H1 (cell line): ENCODE results near the gene PALM. TPM values are rescaled to one million over a fixed set of nuclear protein-coding genes. Genes with fewer than 3 reads are reported as not detected.

Source experiments
- CTCF ChIA-PET: fragments of 300-600 bp; sonication (Branson Sonifier 250); formaldehyde crosslinking; loops from one replicate; lab custom pipeline; 2021; ENCODE audit not compliant: partially characterized antibody; lab: Charles Lee
- POLR2A ChIA-PET: fragments of 300-600 bp; sonication (Branson Sonifier 250); formaldehyde crosslinking; loops from one replicate; lab custom pipeline; 2021; ENCODE audit warnings: inconsistent platforms; ENCODE audit not compliant: partially characterized antibody; lab: Charles Lee
- DNase-seq, 2 experiments: peaks; one replicate each; pipeline versions ENCODE4 v3.0.0 to v3.0.0-alpha.2; 2010 to 2022; ENCODE audit warnings: low spot score in 2 of 2, low read depth in 1 of 2, mixed read lengths in 1 of 2
- FAIRE-seq: peaks from 2 replicates; lab custom pipeline; 2011; peaks lifted over from hg19 to GRCh38; lab: Jason Lieb, UNC
- H2AFZ ChIP-seq: 2 replicates; pipeline ENCODE4 v1.8.1; 2012; ENCODE audit warnings: low read length, inconsistent platforms
- H2AK5ac ChIP-seq: 2 replicates; pipeline ENCODE4 v1.6.1; 2013; ENCODE audit warnings: low read depth, low read length
- H2BK120ac ChIP-seq: replicated peaks from 2 replicates; pipeline ENCODE3; 2013; ENCODE audit warnings: low read depth, low read length, inconsistent platforms
- H2BK12ac ChIP-seq: 2 replicates; pipeline ENCODE4 v1.6.1; 2013; ENCODE audit warnings: low read depth, low read length
- H2BK15ac ChIP-seq: 2 replicates; pipeline ENCODE4 v1.6.1; 2013; ENCODE audit warnings: low read length
- H2BK20ac ChIP-seq: 2 replicates; pipeline ENCODE4 v1.6.1; 2013; ENCODE audit warnings: low read length
- H2BK5ac ChIP-seq: 2 replicates; pipeline ENCODE4 v1.6.1; 2013; ENCODE audit warnings: low read depth, low read length
- H3K14ac ChIP-seq: 2 replicates; pipeline ENCODE4 v1.6.1; 2013; ENCODE audit warnings: inconsistent platforms; ENCODE audit not compliant: insufficient read length
- H3K18ac ChIP-seq: 2 replicates; pipeline ENCODE4 v1.6.1; 2013; ENCODE audit warnings: low read length; ENCODE audit errors: extremely low read depth
- H3K23ac ChIP-seq: 2 replicates; pipeline ENCODE4 v1.6.1; 2013; ENCODE audit warnings: inconsistent platforms; ENCODE audit not compliant: insufficient read length
- H3K23me2 ChIP-seq: 2 replicates; pipeline ENCODE4 v1.6.1; 2013; ENCODE audit warnings: low read depth, low read length
- H3K27ac ChIP-seq: 2 replicates; pipeline ENCODE4 v1.6.1; 2011; ENCODE audit warnings: low read depth, low read length, inconsistent platforms
- H3K27me3 ChIP-seq, 4 experiments: replicated peaks in 1 of 4; 1 replicate in 1 of 4; 2 replicates in 3 of 4; pipeline versions ENCODE4 v1.6.1 to v1.8.1; 2011 to 2013; ENCODE audit warnings: low read length in 3 of 4, mild to moderate bottlenecking in 3 of 4, inconsistent platforms in 2 of 4, mixed read lengths in 2 of 4, moderate library complexity in 1 of 4; ENCODE audit not compliant: control insufficient read depth in 3 of 4, insufficient read depth in 3 of 4; ENCODE audit errors: extremely low read depth in 1 of 4
- H3K36me3 ChIP-seq, 4 experiments: 2 replicates each; pipeline versions ENCODE4 v1.6.1 to v1.8.1; 2011 to 2013; ENCODE audit warnings: mild to moderate bottlenecking in 4 of 4, low read length in 3 of 4, moderate library complexity in 2 of 4, control low read depth in 1 of 4, inconsistent platforms in 1 of 4; ENCODE audit not compliant: insufficient read depth in 4 of 4, control insufficient read depth in 2 of 4
- H3K4ac ChIP-seq: replicated peaks from 2 replicates; pipeline ENCODE3; 2013; ENCODE audit warnings: low read length, low read depth, mixed read lengths, inconsistent platforms; ENCODE audit not compliant: insufficient read length
- H3K4me1 ChIP-seq, 4 experiments: replicated peaks in 1 of 4; 1 replicate in 1 of 4; 2 replicates in 3 of 4; pipeline versions ENCODE4 v1.6.1 to v1.8.1; 2011 to 2013; ENCODE audit warnings: low read length in 3 of 4, inconsistent platforms in 2 of 4, mixed read lengths in 1 of 4; ENCODE audit not compliant: insufficient read depth in 4 of 4, control insufficient read depth in 3 of 4
- H3K4me2 ChIP-seq, 2 experiments: 2 replicates each; pipeline versions ENCODE4 v1.6.1 to v1.8.1; 2011 to 2013; ENCODE audit warnings: low read depth in 2 of 2, low read length in 2 of 2, control low read depth in 1 of 2, inconsistent platforms in 1 of 2, mild to moderate bottlenecking in 1 of 2; ENCODE audit not compliant: insufficient read depth in 1 of 2
- H3K4me3 ChIP-seq, 4 experiments: fragments of 200-600, 300-600 bp in 1 of 4; sonication (generic), shearing (Covaris generic), sonication (Bioruptor Twin) in 1 of 4; 2 replicates each; pipeline versions ENCODE4 v1.5.1 to v1.8.1; 2011 to 2016; ENCODE audit warnings: low read length in 4 of 4, low read depth in 3 of 4, control low read depth in 2 of 4, inconsistent platforms in 2 of 4, mild to moderate bottlenecking in 2 of 4, mixed read lengths in 1 of 4, moderate library complexity in 1 of 4; ENCODE audit not compliant: insufficient read depth in 2 of 4; ENCODE audit errors: extremely low read depth in 1 of 4
- H3K56ac ChIP-seq: replicated peaks from 2 replicates; pipeline ENCODE3; 2013; ENCODE audit warnings: low read depth, mild to moderate bottlenecking, mixed read lengths, low read length, inconsistent platforms; ENCODE audit not compliant: insufficient read length
- H3K79me1 ChIP-seq: 2 replicates; pipeline ENCODE4 v1.6.1; 2013; ENCODE audit warnings: low read depth, low read length, control low read depth
- H3K79me2 ChIP-seq, 2 experiments: 2 replicates each; pipeline versions ENCODE4 v1.6.1 to v1.8.1; 2012 to 2013; ENCODE audit warnings: low read length in 2 of 2, mild to moderate bottlenecking in 2 of 2, inconsistent platforms in 1 of 2; ENCODE audit not compliant: insufficient read depth in 2 of 2, control insufficient read depth in 1 of 2
- H3K9ac ChIP-seq, 4 experiments: replicated peaks in 1 of 4; 1 replicate in 1 of 4; 2 replicates in 3 of 4; pipeline versions ENCODE4 v1.6.1 to v1.8.1; 2011 to 2013; ENCODE audit warnings: low read depth in 3 of 4, low read length in 3 of 4, control low read depth in 2 of 4, mild to moderate bottlenecking in 2 of 4, moderate library complexity in 2 of 4, inconsistent platforms in 1 of 4; ENCODE audit errors: extremely low read depth in 1 of 4
- H3K9me3 ChIP-seq, 2 experiments: 2 replicates each; pipeline versions ENCODE4 v1.6.1 to v1.8.1; 2012 to 2013; ENCODE audit warnings: mild to moderate bottlenecking in 2 of 2, moderate library complexity in 2 of 2, control low read depth in 1 of 2, inconsistent platforms in 1 of 2, low read depth in 1 of 2, low read length in 1 of 2, mixed read lengths in 1 of 2; ENCODE audit not compliant: insufficient read depth in 2 of 2
- H4K20me1 ChIP-seq, 2 experiments: replicated peaks in 1 of 2; 2 replicates each; pipeline versions ENCODE3 to v1.8.1; 2011 to 2013; ENCODE audit warnings: inconsistent platforms in 2 of 2, low read length in 2 of 2, mild to moderate bottlenecking in 1 of 2; ENCODE audit not compliant: insufficient read depth in 2 of 2, control insufficient read depth in 1 of 2
- H4K5ac ChIP-seq: 2 replicates; pipeline ENCODE4 v1.6.1; 2013; ENCODE audit warnings: low read length, low read depth, mixed read lengths, inconsistent platforms; ENCODE audit not compliant: insufficient read length
- H4K8ac ChIP-seq: 2 replicates; pipeline ENCODE4 v1.8.0; 2013; ENCODE audit warnings: mild to moderate bottlenecking, moderate library complexity, low read length, inconsistent platforms; ENCODE audit not compliant: insufficient read depth; ENCODE audit errors: extremely low read depth
- H4K91ac ChIP-seq: replicated peaks from 2 replicates; pipeline ENCODE3; 2013; ENCODE audit warnings: low read length, mixed read lengths, inconsistent platforms; ENCODE audit not compliant: insufficient read length
- CREB1 ChIP-seq: IDR thresholded peaks from 2 replicates; pipeline ENCODE4 v1.6.1; 2012; ENCODE audit warnings: inconsistent platforms
- CTBP2 ChIP-seq: IDR thresholded peaks from 2 replicates; pipeline ENCODE4 v1.7.0; 2011; ENCODE audit warnings: borderline replicate concordance, mild to moderate bottlenecking, moderate library complexity, mixed read lengths, low read length; ENCODE audit not compliant: insufficient read depth, insufficient read length
- EZH2 ChIP-seq: fragments of 200-600 bp; sonication (generic); IDR thresholded peaks from 2 replicates; pipeline ENCODE4 v1.7.1; 2012; ENCODE audit warnings: low read depth, mild to moderate bottlenecking, moderate library complexity, low read length, inconsistent platforms; ENCODE audit not compliant: severe bottlenecking
- GABPA ChIP-seq: IDR thresholded peaks from 2 replicates; pipeline ENCODE4 v1.6.1; 2011; ENCODE audit warnings: mild to moderate bottlenecking, low read length, moderate library complexity, borderline replicate concordance; ENCODE audit not compliant: insufficient read depth
- SIX5 ChIP-seq: IDR thresholded peaks from 2 replicates; pipeline ENCODE4 v1.6.1; 2011; ENCODE audit warnings: mild to moderate bottlenecking, low read depth, low read length
- SUZ12 ChIP-seq: fragments of 200-600 bp; sonication (generic); IDR thresholded peaks from 2 replicates; pipeline ENCODE4 v1.6.1; 2012; ENCODE audit warnings: mild to moderate bottlenecking, inconsistent platforms, low read length, moderate library complexity, mixed read lengths
- TCF12 ChIP-seq: IDR thresholded peaks from 2 replicates; pipeline ENCODE4 v1.6.1; 2011; ENCODE audit warnings: low read depth, mild to moderate bottlenecking, low read length
- ZNF274 ChIP-seq: IDR thresholded peaks from 2 replicates; pipeline ENCODE4 v1.7.0; 2012; ENCODE audit warnings: low read length, borderline replicate concordance; ENCODE audit errors: extremely low read depth
- WGBS, 2 experiments: shearing (Covaris generic) in 1 of 2; methylation state at CpG; one replicate each; pipeline versions ENCODE4 v1.1.6 to v1.1.7; 2013 to 2015; ENCODE audit warnings: low lambda C conversion rate in 2 of 2, mixed read lengths in 2 of 2, inconsistent platforms in 1 of 2, low coverage in 1 of 2, missing lambda C conversion rate in 1 of 2; ENCODE audit not compliant: insufficient replicate concordance in 2 of 2, insufficient coverage in 1 of 2, insufficient read length in 1 of 2; ENCODE audit errors: extremely low coverage in 1 of 2, missing lambda C conversion rate in 1 of 2; 5-methylcytosine and 5-hydroxymethylcytosine counted together
- polyA plus RNA-seq, 7 experiments: library from polyadenylated mRNA; depleted of rRNA in 3 of 7; stranded (reverse) in 5 of 7; unstranded in 2 of 7; fragments of >200 nt in 5 of 7; fragments of 200-250 nt in 2 of 7; gene quantifications; 1 replicate in 5 of 7; 2 replicates in 1 of 7; 4 replicates in 1 of 7; pipeline versions ENCODE4 v1.2.1 to v1.2.3, GENCODE V29; 2011 to 2013; ENCODE audit warnings: missing spikeins in 2 of 7, mixed read lengths in 2 of 7
- total RNA-seq: library from RNA; stranded (reverse); fragmentation: NEBNext Ultra II Directional; extraction: Animal tissue kit (Norgen Biotek cat#: 25700); gene quantifications from 2 replicates; pipeline ENCODE4 v1.2.1, GENCODE V29; 2021
- TF ChIP-seq, protein P1 (sequence below), 3 experiments: IDR thresholded peaks; 1 replicate in 2 of 3; 2 replicates in 1 of 3; pipeline versions ENCODE4 v1.5.1 to v1.6.1; 2011; ENCODE audit warnings: low read length in 3 of 3, mild to moderate bottlenecking in 3 of 3, inconsistent platforms in 2 of 3, low read depth in 1 of 3, moderate library complexity in 1 of 3; ENCODE audit not compliant: insufficient read depth in 1 of 3; ENCODE audit errors: control extremely low read depth in 1 of 3

Gene PALM
- total and polyA plus RNA-seq, 2 of the 8 experiments (the other 6 are each of a cell fraction or from before 2014, with no cell fraction given), result 5.7 to 16.5 TPM

DNA sequence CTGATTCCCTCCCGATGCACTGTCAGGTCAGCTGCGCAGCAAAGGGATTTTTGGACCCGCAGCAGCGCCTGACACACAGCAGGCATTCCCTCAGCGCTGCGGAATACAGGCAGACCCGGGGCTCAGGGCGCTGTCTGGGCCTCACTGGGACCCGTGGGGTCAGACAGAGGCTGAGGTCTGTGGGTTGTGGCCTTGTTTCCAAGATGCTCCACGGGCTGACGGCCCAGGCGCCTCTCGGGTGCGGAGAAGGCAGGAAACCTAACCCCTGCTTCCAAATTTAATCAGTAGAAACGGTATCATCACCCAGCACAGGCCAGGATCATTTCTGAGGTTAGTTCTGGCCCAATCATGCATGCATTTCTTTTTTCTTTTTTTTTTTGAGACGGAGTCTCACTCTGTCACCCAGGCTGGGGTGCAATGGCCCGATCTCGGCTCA lies 45.0 kb upstream of the PALM start:
- no peak overlapping the region for H4K5ac ChIP-seq
- no peak overlapping the region for H3K56ac ChIP-seq
- WGBS, 2 experiments, result 77% methylated on average over 15 of the region's 18 CpGs; no CpG with 5 or more reads in 1 of the 2 experiments
- peak overlapping the region; percentile 55 for H4K91ac ChIP-seq
- H3K79me2 ChIP-seq, result peaks cover 41 to 42% of the 10 kb centered on the region in 2 experiments
- peaks cover 3% of the 10 kb centered on the region; the same call in 1 of the 2 replicates for H3K23me2 ChIP-seq
- 0 out of 2 replicates have a peak overlapping the region, but pooled peaks have one; percentile 93 for H4K8ac ChIP-seq
- H3K79me1 ChIP-seq, result no peaks in the 10 kb centered on the region; the same call in 1 of the 2 replicates
- H2BK20ac ChIP-seq, result no peak overlapping the region
- no peak overlapping the region for H3K23ac ChIP-seq
- H3K14ac ChIP-seq, result no peak overlapping the region
- peak overlapping the region; percentile 60; the same call in 1 of the 2 replicates for H2AK5ac ChIP-seq
- peaks cover 25 to 27% of the 10 kb centered on the region in 2 experiments for H4K20me1 ChIP-seq
- FAIRE-seq (no peak), DNase-seq (no peak)
- no peak overlapping the region for H3K9ac ChIP-seq
- CTCF ChIA-PET, result interaction anchor here (0.7 to 1.2 kb wide), 5 partner anchors 45 to 78 kb away, joined by 3 to 5 read pairs (median 3); partner anchors contain the start of gene PALM
- no peak overlapping the region for H3K27ac ChIP-seq
- peak overlapping the region in 3 of 4 experiments; percentile 3 to 99 (median 34); a peak in 5 of 8 replicates for H3K4me3 ChIP-seq
- H3K4me1 ChIP-seq, result peaks cover 0 to 12% (median 6%) of the 10 kb centered on the region in 4 experiments; a peak in 5 of 7 replicates
- H2BK120ac ChIP-seq, result no peak overlapping the region
- peaks cover 5 to 6% of the 10 kb centered on the region in 2 experiments; a peak in 2 of 4 replicates for H3K9me3 ChIP-seq
- H3K4ac ChIP-seq, result no peak overlapping the region
- H3K18ac ChIP-seq, result no peak overlapping the region
- H2BK5ac ChIP-seq, result peak overlapping the region; percentile 61; the same call in 1 of the 2 replicates
- 0 out of 2 replicates have a peak overlapping the region, but pooled peaks have one; percentile 1 for H2BK12ac ChIP-seq
- peaks cover 0 to 6% (median 2%) of the 10 kb centered on the region in 4 experiments; a peak in 1 of 7 replicates for H3K27me3 ChIP-seq
- POLR2A ChIA-PET, result interaction anchor here (0.8 to 1.6 kb wide), 11 partner anchors 12 to 134 kb away, joined by 3 to 10 read pairs (median 4); no protein-coding TSS in a partner anchor
- no peaks in the 10 kb centered on the region for H3K36me3 ChIP-seq
- H2AFZ ChIP-seq, result peak overlapping the region; percentile 1; the same call in 1 of the 2 replicates
- peak overlapping the region; percentile 65 to 80 for H3K4me2 ChIP-seq
- H2BK15ac ChIP-seq, result peak overlapping the region; percentile 19; the same call in 1 of the 2 replicates
- TF ChIP-seq, protein P1, sequence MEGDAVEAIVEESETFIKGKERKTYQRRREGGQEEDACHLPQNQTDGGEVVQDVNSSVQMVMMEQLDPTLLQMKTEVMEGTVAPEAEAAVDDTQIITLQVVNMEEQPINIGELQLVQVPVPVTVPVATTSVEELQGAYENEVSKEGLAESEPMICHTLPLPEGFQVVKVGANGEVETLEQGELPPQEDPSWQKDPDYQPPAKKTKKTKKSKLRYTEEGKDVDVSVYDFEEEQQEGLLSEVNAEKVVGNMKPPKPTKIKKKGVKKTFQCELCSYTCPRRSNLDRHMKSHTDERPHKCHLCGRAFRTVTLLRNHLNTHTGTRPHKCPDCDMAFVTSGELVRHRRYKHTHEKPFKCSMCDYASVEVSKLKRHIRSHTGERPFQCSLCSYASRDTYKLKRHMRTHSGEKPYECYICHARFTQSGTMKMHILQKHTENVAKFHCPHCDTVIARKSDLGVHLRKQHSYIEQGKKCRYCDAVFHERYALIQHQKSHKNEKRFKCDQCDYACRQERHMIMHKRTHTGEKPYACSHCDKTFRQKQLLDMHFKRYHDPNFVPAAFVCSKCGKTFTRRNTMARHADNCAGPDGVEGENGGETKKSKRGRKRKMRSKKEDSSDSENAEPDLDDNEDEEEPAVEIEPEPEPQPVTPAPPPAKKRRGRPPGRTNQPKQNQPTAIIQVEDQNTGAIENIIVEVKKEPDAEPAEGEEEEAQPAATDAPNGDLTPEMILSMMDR (IDR thresholded peaks at IDR 0.05; ENCODE audit: control extremely low read depth in 1 of 3, insufficient read depth in 1 of 3, low read depth in 1 of 3, low read length in 3 of 3), result no peak
- TF ChIP-seq SIX5 (no peak), CTBP2 (no peak), SUZ12 (no peak), TCF12 (no peak), CREB1 (no peak), EZH2 (no peak), ZNF274 (no peak), GABPA (no peak)
